Stimulated activated CD8-positive, alpha-beta memory T cell treated with anti-CD3 and anti-CD28 coated beads, Interleukin-4, amount 100 ng/mL, for 24 hours (primary cell): ENCODE data around the gene MRPL54.
"Not testable (repeated sequence)": the region's sequence is repeated elsewhere in the genome, so short reads cannot be mapped to it uniquely, and the experiment has no call there.

ENCODE experiments used
- DNase-seq: peaks from one replicate; pipeline ENCODE4 v3.0.0-alpha.2; 2020; ENCODE audit warnings: low read depth

Gene MRPL54

DNA sequence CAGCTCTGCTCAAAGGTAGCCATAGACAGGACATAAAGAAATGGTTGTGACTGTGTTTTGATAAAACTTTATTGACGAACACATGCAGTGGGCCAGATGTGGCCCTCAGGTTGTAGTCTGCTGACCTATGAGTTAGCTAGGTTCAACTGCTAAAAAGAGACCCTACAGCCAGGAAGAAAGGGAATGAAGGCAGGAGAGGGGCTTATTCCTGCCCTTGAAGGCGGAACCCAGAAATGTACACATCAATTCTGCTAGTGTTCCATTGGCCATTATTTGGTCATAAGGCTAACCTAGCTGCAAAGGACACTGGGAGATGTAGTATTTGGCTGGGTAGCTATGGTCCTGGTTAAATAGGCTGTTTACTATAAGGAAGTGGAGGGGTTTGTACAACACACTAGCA, 19.0 kb upstream of the MRPL54 start:
- DNase-seq: no peak

DNA sequence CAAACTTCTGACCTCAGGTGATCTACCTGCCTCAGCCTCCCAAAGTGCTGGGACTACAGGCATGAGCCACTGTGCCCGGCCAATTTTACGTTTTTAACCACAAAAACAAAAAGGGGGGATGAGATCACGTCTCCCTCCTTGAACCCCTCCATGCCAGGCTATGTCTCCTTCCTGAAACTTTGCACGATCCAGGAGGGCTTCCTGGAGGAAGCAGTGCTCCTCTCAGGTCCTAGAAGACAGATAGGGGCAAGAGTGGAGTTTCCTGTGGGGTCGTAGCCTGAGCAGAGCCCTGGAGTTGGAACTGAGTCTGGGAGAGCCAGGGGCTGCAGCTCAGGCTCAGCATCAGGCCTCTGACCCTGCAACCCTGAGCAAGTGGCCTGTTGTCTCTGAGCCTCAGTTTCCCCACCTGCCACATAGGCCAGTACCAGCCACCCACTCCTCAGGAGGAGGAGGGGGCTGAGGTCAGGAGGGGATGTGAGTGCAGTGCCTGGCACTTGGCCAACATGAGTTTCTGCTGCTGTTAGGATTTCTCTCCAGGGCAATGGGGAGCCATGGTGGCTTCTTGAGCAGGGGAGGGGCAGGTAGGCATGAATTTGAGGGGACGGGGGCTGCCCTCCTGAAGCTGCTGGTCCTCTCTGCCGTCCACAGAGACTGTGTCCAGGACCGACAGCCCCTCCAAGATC, 17.0 kb upstream of the MRPL54 start:
- DNase-seq: no peak

DNA sequence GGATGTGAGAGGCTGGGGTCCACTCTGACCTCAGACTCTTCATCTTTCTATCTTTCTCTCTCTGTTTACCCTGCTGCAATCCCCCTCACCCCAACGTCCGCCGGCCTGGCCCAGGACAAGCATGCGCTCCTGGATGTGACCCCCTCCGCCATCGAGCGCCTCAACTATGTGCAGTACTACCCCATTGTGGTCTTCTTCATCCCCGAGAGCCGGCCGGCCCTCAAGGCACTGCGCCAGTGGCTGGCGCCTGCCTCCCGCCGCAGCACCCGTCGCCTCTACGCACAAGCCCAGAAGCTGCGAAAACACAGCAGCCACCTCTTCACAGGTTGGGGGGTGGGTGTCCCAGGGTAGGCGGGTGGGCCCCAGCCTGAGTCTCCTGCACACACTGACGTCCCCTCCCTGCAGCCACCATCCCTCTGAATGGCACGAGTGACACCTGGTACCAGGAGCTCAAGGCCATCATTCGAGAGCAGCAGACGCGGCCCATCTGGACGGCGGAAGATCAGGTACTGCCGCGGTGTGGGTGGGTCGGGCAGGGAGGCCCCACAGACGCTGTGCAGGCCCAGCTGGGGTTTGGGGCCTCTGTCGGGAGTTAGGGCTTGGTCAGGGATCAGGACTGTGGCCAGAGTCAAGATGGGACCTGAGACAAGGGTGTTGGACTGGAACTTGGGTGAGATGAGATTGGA, 16.0 kb upstream of the MRPL54 start:
- no peak for DNase-seq

DNA sequence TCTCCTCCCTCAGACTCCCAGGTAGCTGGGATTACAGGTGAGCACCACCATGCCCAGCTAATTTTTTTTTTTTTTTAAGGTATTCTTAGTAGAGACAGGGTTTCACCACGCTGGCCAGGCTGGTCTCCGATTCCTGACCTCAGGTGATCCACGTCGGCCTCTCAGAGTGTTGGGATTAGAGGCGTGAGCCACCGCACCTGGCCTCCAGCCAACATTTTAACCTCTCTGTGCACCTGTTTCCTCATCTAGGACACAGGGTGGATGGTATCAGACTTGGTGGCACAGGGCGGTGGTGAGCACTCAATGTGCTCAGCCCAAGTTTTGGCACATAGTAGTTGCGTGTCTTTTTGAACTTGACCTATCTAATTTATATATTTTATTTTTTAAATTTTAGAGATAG, 13.5 kb upstream of the MRPL54 start:
- DNase-seq: no peak

DNA sequence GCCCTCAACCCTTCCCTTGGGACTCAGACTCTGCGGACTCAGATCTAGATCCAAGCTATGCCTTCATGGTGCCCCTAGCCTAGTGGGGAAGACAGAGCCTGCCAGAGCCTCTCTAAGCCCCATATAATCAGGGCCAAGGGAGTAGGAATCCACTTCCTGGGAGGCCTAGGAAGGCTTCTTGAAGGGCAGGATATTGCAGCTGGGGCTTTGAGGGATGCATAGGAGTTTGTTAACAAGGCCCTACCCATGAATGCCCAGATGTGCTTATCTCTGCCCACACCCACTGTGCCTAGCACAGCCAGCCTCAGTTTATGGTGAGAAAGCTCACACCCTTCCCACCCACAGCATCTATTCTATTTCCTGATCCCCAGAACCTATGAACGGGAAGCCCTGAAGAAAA, 12.3 kb upstream of the MRPL54 start:
- DNase-seq: no peak

DNA sequence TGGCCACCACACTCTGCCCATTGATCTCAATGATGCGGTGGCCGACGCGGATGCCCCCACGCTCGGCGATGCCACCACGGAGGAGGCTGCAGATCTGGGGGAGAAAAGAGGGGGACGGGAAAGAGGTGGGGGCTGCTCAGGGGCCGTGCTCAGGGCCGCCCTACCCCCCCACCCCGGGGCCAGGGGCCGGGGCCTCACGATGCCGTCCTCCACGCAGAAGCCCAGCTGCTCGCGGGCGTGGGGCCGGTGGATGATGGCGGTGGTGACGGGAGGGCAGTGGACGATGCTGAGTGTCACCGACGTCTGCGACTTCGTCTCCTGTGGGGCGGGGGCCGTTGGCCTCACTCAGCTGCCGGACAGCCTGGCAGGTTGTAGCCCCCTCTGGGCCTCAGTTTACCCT, 11.2 kb upstream of the MRPL54 start:
- no peak for DNase-seq

DNA sequence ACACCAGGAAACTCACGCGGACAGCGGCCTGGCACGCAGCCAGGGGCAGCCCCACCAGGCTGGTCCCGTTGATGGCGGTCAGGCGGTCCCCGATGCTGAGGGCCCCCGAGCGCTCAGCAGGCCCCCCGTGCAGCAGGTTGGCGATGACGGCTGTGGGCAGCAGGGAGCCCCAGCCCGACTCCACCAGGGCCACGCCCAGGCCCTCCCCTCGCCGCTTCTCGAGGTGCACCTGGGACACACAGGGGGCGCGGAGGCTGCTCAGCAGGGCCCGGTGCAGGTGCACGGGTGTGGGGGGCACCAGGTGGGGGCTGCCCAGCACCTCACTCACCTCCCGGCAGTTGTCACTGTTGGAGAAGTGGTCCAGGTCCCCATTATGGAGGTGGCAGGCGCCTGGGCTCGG, 10.0 kb upstream of the MRPL54 start:
- no peak for DNase-seq

DNA sequence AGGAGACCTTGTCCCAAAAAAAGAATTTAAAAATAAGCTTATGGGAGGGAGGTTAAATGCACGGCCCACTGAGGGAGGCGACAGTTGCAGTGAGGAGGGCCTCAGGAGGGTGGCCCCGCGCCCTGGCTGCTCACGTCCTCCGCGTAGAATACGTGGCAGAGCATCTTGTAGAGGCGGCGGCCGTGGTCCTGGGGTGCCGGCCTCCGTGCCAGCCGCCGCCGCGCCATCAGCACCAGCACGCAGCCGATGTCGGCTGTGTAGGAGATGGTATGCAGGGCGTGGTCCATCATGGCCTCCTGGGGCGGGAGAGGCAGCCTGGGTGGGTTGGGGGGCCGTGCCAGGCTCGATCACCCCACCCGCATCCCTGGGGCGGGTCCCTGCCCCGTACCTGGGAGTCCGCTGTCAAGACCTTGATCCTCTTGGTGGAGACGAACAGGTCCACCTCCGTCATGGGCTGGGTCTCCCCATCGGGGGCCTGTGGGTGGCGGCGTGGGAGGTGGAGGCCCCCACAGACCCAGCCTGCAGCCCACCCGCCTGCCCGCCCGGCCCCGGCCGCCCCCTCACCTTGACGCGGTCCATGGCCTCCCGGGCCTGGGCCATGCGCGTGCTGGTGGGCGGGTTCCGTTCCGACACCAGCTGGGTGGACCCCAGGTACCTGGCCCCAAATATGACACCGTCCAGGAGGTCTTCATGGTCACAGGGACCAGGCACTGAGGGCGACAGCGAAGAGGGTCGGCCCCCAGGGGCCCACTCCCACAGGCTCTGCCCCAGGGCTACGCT, 8.7 kb upstream of the MRPL54 start:
- DNase-seq: no peak

DNA sequence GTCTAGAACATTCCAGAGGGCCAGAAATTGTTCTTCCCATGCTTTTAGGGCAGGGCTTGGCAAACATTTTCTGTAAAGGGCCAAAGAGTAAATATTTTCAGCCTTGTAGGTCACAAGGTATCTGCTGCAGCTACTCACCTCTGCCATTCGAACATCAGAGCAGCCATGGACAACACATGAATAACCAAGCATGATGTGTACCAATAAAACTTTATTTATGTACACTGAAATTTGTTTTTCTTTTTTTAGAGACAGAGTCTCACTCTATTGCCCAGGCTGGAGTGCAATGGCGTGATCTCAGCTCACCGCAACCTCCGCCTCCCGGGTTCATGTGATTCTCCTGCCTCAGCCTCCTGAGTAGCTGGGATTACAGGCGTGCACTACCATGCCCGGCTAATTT, 4.8 kb upstream of the MRPL54 start:
- DNase-seq: not testable (repeated sequence)

DNA sequence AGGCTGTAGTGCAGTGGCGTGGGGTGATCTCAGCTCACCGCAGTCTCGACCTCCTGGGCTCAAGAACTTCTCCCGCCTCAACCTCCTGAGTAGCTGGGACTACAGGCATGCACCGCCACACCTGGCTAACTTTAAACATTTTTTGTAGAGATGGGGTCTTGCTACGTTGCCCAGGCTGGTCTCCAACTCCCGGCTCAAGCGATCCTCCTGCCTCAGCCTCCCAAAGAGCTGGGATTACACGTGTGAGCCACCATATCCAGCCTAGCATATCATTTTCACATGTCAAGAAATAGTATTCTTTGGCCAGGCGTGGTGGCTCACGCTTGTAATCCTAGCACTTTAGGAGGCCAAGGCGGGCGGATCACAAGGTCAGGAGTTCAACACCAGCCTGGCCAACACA, 4.2 kb upstream of the MRPL54 start:
- DNase-seq: not testable (repeated sequence)

DNA sequence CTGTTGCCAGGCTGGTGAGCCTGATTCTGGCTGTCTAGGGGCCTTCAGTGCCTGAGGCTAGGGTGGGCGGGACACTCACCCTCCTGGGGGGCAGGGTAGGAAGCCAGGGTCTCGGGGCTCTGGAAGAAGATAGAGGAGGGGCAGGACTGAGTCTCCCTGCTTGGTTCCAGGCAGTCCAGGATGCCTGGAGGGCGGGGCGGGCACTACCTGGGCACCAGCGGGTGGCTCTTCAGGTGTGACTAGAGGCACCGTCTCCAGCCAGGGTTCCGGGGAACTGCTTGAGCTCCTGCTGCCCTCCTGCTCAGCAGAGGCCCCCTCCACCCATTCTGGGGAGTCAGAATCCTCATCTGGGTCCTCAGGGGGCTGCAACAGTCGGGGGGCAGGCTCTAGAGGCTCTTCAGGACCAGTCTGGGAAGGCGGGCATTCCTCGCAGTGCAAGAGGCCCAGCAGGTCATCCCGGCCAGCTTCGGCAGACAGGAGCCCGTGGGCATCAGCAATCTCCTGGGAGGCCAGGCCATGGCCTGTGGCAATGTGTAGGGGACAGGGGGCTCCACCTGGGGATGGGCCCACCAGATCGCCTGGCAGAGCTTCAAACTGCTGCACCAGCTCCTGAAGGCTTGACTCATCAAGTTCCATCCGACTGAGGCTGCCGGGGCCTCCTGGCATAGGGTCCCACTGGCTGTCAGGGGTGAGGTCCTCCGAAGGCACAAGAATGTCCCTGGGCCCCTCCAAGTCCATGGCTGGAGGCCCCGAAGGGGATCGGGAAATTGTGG, 2.8 kb upstream of the MRPL54 start:
- no peak for DNase-seq

DNA sequence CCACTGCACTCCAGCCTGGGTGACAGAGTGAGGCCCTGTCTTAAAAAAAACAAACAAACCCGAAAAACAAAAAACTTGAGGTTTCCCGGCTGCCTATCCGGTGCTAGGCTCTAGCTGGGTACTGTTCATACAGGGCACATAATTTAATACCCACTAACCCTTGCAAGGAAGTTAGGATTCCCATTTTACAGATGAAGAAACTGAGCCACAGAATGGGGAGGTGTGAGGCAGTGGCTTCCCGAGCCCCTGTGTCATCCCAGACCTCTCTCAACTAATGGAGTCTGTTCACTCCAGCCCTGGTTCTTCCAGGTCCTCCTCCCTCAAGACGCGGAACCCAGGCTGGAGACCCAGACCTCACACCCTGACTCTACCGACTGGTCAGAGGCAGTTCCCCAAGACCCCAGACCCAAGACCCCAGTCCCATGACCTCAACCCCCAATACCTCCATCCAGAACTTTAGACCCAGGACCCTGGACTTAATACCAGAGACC, 1.6 kb upstream of the MRPL54 start:
- no peak for DNase-seq

DNA sequence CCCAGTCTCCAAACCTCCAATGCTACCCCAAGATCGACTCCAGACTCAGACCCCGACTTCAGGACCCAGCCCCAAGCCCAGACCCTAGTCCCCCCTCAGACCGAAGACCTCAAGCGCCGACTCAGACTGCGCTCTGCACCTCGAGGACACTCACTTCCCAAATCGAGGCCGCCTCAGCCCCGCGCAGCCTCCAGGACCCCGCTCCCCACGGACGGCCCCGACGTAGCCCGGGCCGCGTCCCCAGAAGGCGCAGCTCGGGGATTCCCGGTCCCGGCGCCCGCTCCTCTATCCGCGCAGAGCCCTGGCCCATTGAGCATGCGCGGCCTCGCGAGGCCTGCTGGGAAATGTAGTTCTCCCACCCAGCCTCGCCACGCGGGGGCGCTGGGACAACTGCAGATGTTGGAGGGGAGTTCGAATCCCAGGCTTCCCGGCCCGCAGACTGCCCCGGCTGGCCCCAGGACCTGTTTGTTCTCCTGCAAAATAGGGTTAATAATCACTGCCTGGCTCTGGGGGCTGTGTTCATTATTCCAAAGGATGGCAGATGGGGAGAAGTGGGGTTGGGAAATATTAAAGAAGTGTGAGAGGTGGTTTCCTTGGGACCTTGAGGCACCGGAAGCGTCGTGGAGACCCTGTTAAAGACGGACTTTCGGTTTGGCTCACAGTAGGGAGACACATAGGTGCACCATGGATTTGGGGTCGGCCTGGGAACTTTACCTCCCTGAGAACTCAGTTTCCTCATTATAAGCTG, 926 bp upstream of the MRPL54 start, which contains the start of gene APBA3:
TSS of gene APBA3 (minus strand) at position 311 of the 748 bp plus-strand sequence. CDS start 1,428 bp downstream, outside the sequence.
- DNase-seq: peak; percentile 95

DNA sequence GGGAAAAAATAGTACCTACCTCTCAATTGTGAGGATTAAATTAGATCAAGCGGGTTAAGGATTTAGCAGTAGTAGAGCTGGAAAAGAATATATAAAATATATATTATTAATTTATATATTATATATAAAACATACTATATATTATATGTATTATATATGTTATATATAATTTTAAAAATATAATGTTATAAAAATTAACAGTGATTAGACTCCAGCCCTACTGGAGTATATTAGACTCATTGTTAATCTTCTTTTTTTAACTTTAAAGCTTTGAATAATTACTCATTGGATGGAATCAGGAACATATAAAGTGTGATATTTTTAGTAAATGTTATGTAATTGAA, 380 bp upstream of the MRPL54 start:
- DNase-seq: no peak

DNA sequence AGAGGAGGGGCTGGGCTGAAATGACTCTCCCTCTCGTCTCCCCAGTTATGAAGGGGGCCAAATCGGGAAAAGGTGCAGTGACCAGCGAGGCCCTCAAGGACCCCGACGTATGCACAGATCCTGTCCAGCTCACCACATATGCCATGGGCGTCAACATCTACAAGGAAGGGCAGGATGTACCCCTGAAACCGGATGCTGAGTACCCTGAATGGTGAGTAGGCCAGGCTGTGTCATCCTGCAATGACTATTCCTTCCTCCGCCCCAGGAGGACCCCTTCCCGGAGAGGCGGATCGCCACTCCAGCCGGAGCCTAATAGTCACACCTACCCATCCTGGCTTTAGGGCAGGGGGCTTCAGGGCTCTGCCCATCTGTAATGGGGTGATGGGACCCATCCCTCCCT, 2.6 kb downstream of the MRPL54 start:
- no peak for DNase-seq

DNA sequence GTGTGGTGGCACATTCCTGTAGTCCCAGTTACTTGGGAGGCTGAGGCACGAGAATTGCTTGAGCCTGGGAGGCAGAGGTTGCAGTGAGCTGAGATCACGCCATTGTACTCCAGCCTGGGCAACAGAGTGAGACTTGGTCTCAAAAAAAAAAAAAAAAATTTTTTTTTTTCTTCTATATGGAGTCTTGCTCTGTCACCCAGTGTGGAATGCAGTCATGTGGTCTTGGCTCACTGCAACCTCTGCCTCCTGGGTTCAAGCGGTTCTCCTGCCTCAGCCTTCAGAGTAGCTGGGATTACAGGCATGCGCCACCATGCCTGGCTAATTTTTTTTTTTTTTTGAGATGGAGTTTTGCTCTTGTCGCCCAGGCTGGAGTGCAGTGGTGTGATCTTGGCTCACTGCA, 3.3 kb downstream of the MRPL54 start:
- not testable (repeated sequence) for DNase-seq

DNA sequence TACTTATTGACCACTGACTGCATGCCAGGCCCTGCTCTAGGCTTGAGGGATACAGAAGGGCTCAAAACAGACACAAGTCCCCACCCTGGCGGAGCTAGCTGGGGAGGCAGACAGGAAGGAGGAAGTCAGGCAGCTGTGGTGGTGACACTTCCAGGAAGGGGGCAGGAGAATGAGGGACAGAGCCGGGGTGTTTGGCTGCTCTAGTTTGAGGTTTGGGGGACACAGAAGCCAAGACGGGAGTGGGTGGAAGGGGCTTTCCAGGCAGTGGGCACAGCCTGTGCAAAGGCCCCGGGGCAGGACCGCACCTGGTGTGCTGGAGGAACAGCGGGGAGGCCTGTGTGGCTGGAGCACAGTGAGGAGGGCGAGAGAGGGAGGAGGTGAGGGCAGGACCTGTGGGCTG, 4.0 kb downstream of the MRPL54 start:
- DNase-seq: no peak

DNA sequence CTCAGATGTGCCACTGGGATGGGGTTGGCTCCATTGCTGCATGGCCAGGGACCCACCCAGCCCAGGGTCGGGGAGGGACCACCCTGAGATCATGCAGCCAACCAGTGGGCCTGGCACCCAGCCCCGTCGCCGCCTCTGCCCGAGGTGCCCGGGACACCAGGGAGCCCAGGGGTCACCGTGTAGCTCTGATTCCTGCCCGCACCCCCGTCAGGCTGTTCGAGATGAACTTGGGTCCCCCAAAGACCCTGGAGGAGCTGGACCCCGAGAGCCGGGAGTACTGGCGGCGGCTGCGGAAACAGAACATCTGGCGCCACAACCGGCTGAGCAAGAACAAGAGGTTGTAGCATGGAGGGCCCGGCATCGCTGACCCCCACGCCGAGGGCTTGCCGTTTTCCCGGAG, 4.6 kb downstream of the MRPL54 start:
- DNase-seq: no peak

DNA sequence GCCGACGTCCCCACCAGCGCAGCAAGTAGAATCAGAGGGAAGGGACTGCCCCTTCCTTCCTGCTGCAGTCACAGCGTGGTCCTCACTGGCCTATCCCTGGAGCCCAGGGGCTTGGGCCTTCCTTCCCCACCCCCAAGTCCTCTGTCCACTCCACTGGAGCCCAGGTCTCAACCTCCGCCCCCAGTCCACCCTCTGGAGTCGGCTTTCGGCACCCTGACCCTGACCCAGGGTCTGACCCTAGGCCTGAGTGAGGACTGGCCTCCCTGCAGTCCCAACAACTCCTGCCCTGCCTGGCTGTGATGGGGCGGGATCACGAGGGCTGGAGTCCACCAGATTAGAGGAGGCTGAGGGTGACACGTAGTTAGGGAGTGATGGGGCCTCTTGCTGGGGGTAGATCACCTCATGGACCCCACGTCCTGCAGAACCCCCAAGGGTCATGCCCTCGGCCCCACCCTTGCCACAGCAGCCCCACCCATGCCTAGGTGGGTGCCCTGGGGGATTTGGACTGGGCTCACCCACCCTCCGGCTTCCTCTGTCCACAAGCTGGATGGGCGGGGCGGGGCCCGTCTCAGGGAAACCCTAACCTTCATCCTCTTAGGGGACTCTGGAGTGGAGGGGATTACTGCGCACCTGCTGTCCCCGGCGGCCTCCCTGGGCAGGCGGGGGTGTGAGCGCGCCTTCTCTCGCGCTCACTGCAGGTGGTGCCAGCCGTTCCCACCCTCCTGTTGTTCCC, 5.7 kb downstream of the MRPL54 start:
- no peak for DNase-seq

DNA sequence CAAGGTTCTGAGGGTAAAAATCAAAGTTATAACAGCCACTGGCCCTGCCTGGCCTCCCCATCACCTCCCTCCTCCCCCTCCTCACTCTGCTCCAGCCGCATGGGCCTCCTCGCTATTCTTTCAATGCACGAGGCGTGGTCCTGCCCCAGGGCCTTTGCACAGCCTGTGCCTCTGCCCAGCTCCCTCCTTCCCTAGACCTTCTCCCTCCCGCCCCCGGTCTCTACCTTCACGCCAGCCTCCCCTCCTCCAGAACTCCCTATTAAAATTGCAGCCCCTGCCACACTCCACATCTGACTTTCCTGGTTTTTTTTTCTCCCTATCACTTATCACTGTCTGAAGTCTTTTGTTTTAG, 6.2 kb downstream of the MRPL54 start:
- DNase-seq: no peak

DNA sequence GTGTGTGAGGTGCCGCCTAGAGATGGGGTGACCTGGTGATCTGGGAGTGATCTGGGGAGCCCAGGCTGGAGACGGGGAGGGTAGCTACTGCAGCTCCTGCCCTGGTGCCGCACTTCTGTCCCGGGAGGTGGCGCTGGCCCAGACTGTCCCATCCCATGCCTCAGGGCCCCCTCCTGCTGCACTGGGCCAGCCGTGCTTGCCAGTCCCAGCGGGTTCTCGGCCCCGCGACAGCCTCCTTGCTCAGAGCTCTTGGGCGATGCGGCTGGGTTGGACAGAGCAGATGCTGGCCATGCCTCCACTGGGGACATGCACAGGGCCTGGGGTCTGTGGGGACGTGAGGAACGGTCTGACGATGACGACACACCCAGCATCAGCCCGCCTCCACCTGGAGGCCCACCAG, 7.0 kb downstream of the MRPL54 start:
- DNase-seq: no peak
